OCI-LY1 (cell line): ENCODE measurements around the gene CCNB3.

ENCODE experiments used
- H2AFZ ChIP-seq: fragments of 200-600 bp; sonication (generic), shearing (Covaris generic); 2 replicates; pipeline ENCODE4 v1.6.0; 2014; ENCODE audit warnings: antibody characterized with exemption, mild to moderate bottlenecking, low read length
- H3F3A ChIP-seq: fragments of 200-600 bp; sonication (generic), shearing (Covaris generic); 2 replicates; pipeline ENCODE4 v1.6.0; 2014; ENCODE audit warnings: mild to moderate bottlenecking, antibody characterized with exemption, low read length, moderate library complexity; ENCODE audit not compliant: insufficient read depth
- H3K27ac ChIP-seq: fragments of 200-600 bp; sonication (generic); 2 replicates; pipeline ENCODE4 v1.5.1; 2014; ENCODE audit warnings: low read length, mixed run types, mild to moderate bottlenecking, low read depth; ENCODE audit not compliant: poor library complexity, severe bottlenecking
- H3K27me3 ChIP-seq: fragments of 200-600 bp; sonication (generic); 2 replicates; pipeline ENCODE4 v1.6.0; 2014; ENCODE audit warnings: antibody characterized with exemption, mild to moderate bottlenecking, low read length, moderate library complexity; ENCODE audit not compliant: insufficient read depth
- H3K36me3 ChIP-seq: fragments of 200-600 bp; sonication (generic); 2 replicates; pipeline ENCODE4 v1.6.1; 2014; ENCODE audit warnings: mild to moderate bottlenecking, antibody characterized with exemption, low read length, moderate library complexity, mixed read lengths; ENCODE audit not compliant: insufficient read depth
- H3K4me1 ChIP-seq: fragments of 200-600 bp; sonication (generic); 2 replicates; pipeline ENCODE4 v1.5.1; 2014; ENCODE audit warnings: mild to moderate bottlenecking, low read length, moderate library complexity; ENCODE audit not compliant: insufficient read depth, severe bottlenecking
- H3K4me2 ChIP-seq: fragments of 200-600 bp; sonication (generic), shearing (Covaris generic); 2 replicates; pipeline ENCODE4 v1.6.1; 2014; ENCODE audit warnings: low read length
- H3K4me3 ChIP-seq: fragments of 200-600 bp; sonication (generic); 2 replicates; pipeline ENCODE4 v1.5.1; 2014; ENCODE audit warnings: low read length, low read depth, mild to moderate bottlenecking, mixed read lengths; ENCODE audit not compliant: poor library complexity, severe bottlenecking
- H3K79me2 ChIP-seq: fragments of 200-600 bp; shearing (Covaris generic); 2 replicates; pipeline ENCODE4 v1.6.1; 2016; ENCODE audit warnings: mixed run types, low read length, mixed read lengths; ENCODE audit not compliant: insufficient read depth
- H3K9ac ChIP-seq: fragments of 200-600 bp; sonication (generic), shearing (Covaris generic); 2 replicates; pipeline ENCODE4 v1.6.1; 2014; ENCODE audit warnings: mild to moderate bottlenecking, low read length, mixed read lengths
- H3K9me2 ChIP-seq: fragments of 200-600 bp; sonication (generic), shearing (Covaris generic); 2 replicates; pipeline ENCODE4 v1.6.1; 2014; ENCODE audit warnings: low read depth, mild to moderate bottlenecking, low read length, mixed read lengths
- H3K9me3 ChIP-seq: fragments of 200-600 bp; shearing (Covaris generic); 2 replicates; pipeline ENCODE4 v1.6.1; 2014; ENCODE audit warnings: low read length, mixed read lengths
- H4K20me1 ChIP-seq: fragments of 200-600 bp; sonication (generic), shearing (Covaris generic); 2 replicates; pipeline ENCODE4 v1.6.0; 2016; ENCODE audit warnings: mild to moderate bottlenecking, low read length; ENCODE audit not compliant: insufficient read depth
- CTCF ChIP-seq: fragments of 200-600 bp; sonication (generic), shearing (Covaris generic); IDR thresholded peaks from 2 replicates; pipeline ENCODE4 v1.5.1; 2017; ENCODE audit warnings: mild to moderate bottlenecking, antibody characterized with exemption, low read length, moderate library complexity, mixed read lengths
- EZH2 ChIP-seq: fragments of 200-600 bp; sonication (generic), shearing (Covaris generic); IDR thresholded peaks from 2 replicates; pipeline ENCODE4 v1.8.0; 2017; ENCODE audit warnings: borderline replicate concordance, mixed run types, mild to moderate bottlenecking, antibody characterized with exemption, low read length, moderate library complexity, mixed read lengths

Gene CCNB3

GRCh38 chrX:50183891-50184290 is 20.7 kb upstream of the CCNB3 start:
- Histone ChIP-seq H4K20me1 (no peaks in the 10 kb centered on the region), H3K4me1 (peaks cover 4% of the 10 kb centered on the region), H3K9me2 (no peaks in the 10 kb centered on the region), H3K9ac (no peak overlapping the region), H3K27me3 (no peaks in the 10 kb centered on the region), H3K27ac (no peak overlapping the region), H3K4me2 (no peak overlapping the region), H3K9me3 (no peaks in the 10 kb centered on the region), H2AFZ (no peak overlapping the region), H3F3A (no peaks in the 10 kb centered on the region), H3K4me3 (no peak overlapping the region), H3K79me2 (no peaks in the 10 kb centered on the region), H3K36me3 (no peaks in the 10 kb centered on the region)
- TF ChIP-seq CTCF (no peak), EZH2 (no peak)

- no peak overlapping the region for H2AFZ ChIP-seq
- no peak overlapping the region for H3K4me2 ChIP-seq
- H3K27me3 ChIP-seq, result no peaks in the 10 kb centered on the region
- no peaks in the 10 kb centered on the region for H3K36me3 ChIP-seq
- H3K4me1 ChIP-seq, result no peaks in the 10 kb centered on the region
- no peak overlapping the region for H3K4me3 ChIP-seq
- H4K20me1 ChIP-seq, result no peaks in the 10 kb centered on the region
- H3K27ac ChIP-seq, result no peak overlapping the region
- no peaks in the 10 kb centered on the region for H3K9me3 ChIP-seq
- H3F3A ChIP-seq, result no peaks in the 10 kb centered on the region
- H3K9ac ChIP-seq, result no peak overlapping the region
- H3K9me2 ChIP-seq, result no peaks in the 10 kb centered on the region
- TF ChIP-seq CTCF (no peak), EZH2 (no peak)
- no peaks in the 10 kb centered on the region for H3K79me2 ChIP-seq
Measured at GRCh38 chrX:50188859-50189600, 15.5 kb upstream of the CCNB3 start.

- H4K20me1 ChIP-seq, result no peaks in the 10 kb centered on the region
- no peaks in the 10 kb centered on the region for H3K27me3 ChIP-seq
- no peak overlapping the region for H2AFZ ChIP-seq
- no peaks in the 10 kb centered on the region for H3K9me3 ChIP-seq
- no peak overlapping the region for H3K9ac ChIP-seq
- no peaks in the 10 kb centered on the region for H3K4me1 ChIP-seq
- TF ChIP-seq EZH2 (no peak), CTCF (no peak)
- no peak overlapping the region for H3K4me3 ChIP-seq
- H3K9me2 ChIP-seq, result no peaks in the 10 kb centered on the region
- no peaks in the 10 kb centered on the region for H3K36me3 ChIP-seq
- no peak overlapping the region for H3K27ac ChIP-seq
- no peaks in the 10 kb centered on the region for H3K79me2 ChIP-seq
- H3F3A ChIP-seq, result no peaks in the 10 kb centered on the region
- no peak overlapping the region for H3K4me2 ChIP-seq
Measured at GRCh38 chrX:50198348-50198747, 6.2 kb upstream of the CCNB3 start.
